Astrocyte (in vitro differentiated cells and primary cell): ENCODE results near the gene F2R.

Experiments
- EZH2 ChIP-seq: IDR thresholded peaks from 2 replicates; pipeline ENCODE4 v1.6.1; 2012; ENCODE audit warnings: mild to moderate bottlenecking, low read length, inconsistent platforms; ENCODE audit not compliant: insufficient read depth
- TF ChIP-seq, protein P1 (sequence below): IDR thresholded peaks from 2 replicates; pipeline ENCODE4 v1.5.1; 2011; ENCODE audit warnings: low read depth, mild to moderate bottlenecking, inconsistent platforms, low read length, moderate library complexity; ENCODE audit not compliant: insufficient read depth

- TF ChIP-seq EZH2, result no peak
- TF ChIP-seq, protein P1, sequence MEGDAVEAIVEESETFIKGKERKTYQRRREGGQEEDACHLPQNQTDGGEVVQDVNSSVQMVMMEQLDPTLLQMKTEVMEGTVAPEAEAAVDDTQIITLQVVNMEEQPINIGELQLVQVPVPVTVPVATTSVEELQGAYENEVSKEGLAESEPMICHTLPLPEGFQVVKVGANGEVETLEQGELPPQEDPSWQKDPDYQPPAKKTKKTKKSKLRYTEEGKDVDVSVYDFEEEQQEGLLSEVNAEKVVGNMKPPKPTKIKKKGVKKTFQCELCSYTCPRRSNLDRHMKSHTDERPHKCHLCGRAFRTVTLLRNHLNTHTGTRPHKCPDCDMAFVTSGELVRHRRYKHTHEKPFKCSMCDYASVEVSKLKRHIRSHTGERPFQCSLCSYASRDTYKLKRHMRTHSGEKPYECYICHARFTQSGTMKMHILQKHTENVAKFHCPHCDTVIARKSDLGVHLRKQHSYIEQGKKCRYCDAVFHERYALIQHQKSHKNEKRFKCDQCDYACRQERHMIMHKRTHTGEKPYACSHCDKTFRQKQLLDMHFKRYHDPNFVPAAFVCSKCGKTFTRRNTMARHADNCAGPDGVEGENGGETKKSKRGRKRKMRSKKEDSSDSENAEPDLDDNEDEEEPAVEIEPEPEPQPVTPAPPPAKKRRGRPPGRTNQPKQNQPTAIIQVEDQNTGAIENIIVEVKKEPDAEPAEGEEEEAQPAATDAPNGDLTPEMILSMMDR, result no peak
Observed at GRCh38 chr5:76684756-76685519, 31.0 kb upstream of the F2R start.
